NB4 (cell line): ENCODE results near the gene MYH4.

Experiments used
- DNase-seq: peaks from one replicate; pipeline ENCODE4 v3.0.0; 2010; ENCODE audit warnings: low read depth
- H3K4me3 ChIP-seq: one replicate; pipeline ENCODE4 v1.5.1; 2011; ENCODE audit warnings: mild to moderate bottlenecking, low read depth, low read length, moderate library complexity
- CTCF ChIP-seq: IDR thresholded peaks from one replicate; pipeline ENCODE4 v1.5.1; 2012; ENCODE audit warnings: low read depth, low read length
- MAX ChIP-seq: IDR thresholded peaks from 2 replicates; pipeline ENCODE4 v1.6.1; 2011; ENCODE audit warnings: low read depth, low read length
- MYC ChIP-seq: IDR thresholded peaks from 2 replicates; pipeline ENCODE4 v1.6.1; 2011; ENCODE audit warnings: low read depth, low read length
- POLR2A ChIP-seq: IDR thresholded peaks from 2 replicates; pipeline ENCODE4 v1.6.1; 2011; ENCODE audit warnings: mild to moderate bottlenecking; ENCODE audit not compliant: insufficient read length; ENCODE audit errors: extremely low read depth

Gene MYH4

GRCh38 chr17:10421211-10421610 lies 48.1 kb downstream of the MYH4 start:
- H3K4me3 ChIP-seq, result no peak overlapping the region
- DNase-seq, result no peak
- TF ChIP-seq MAX (no peak), MYC (no peak), CTCF (no peak), POLR2A (no peak)

- H3K4me3 ChIP-seq, result no peak overlapping the region
- no peak for TF ChIP-seq MYC
- no peak for TF ChIP-seq POLR2A
- TF ChIP-seq CTCF, result no peak
- TF ChIP-seq MAX, result no peak
- DNase-seq, result no peak
Observed at GRCh38 chr17:10420811-10421210, 48.5 kb downstream of the MYH4 start.

- DNase-seq, result no peak
- no peak for TF ChIP-seq MAX
- TF ChIP-seq MYC, result no peak
- TF ChIP-seq POLR2A, result no peak
- TF ChIP-seq CTCF, result no peak
- no peak overlapping the region for H3K4me3 ChIP-seq
Observed at GRCh38 chr17:10417431-10417830, 51.9 kb downstream of the MYH4 start.

- DNase-seq, result no peak
- no peak overlapping the region for H3K4me3 ChIP-seq
Observed at GRCh38 chr17:10415161-10415560, 54.2 kb downstream of the MYH4 start.

GRCh38 chr17:10403589-10403988 lies 65.8 kb downstream of the MYH4 start:
- no peak for DNase-seq
- TF ChIP-seq MYC, result no peak
- TF ChIP-seq CTCF, result no peak
- TF ChIP-seq POLR2A, result no peak
- no peak for TF ChIP-seq MAX
- H3K4me3 ChIP-seq, result no peak overlapping the region

More at GRCh38 chr17:10415161-10415560, 54.2 kb downstream of the MYH4 start:
- TF ChIP-seq MYC, result no peak
- TF ChIP-seq POLR2A, result no peak
- TF ChIP-seq CTCF, result no peak
- TF ChIP-seq MAX, result no peak

GRCh38 chr17:10398352-10398751 lies 71.0 kb downstream of the MYH4 start:
- TF ChIP-seq CTCF, result peak; percentile 35
- TF ChIP-seq MYC, result no peak

More at GRCh38 chr17:10398352-10398751, 71.0 kb downstream of the MYH4 start:
- no peak overlapping the region for H3K4me3 ChIP-seq
- peak; percentile 9 for DNase-seq
